HTR-8/SVneo (cell line): Measurements from ENCODE around the gene AMBRA1.

ENCODE experiments used
- DNase-seq: peaks from one replicate; pipeline ENCODE4 v3.0.0; 2011; ENCODE audit warnings: low spot score, mixed read lengths; ENCODE audit not compliant: insufficient read length
- FAIRE-seq: peaks from 2 replicates; lab custom pipeline; 2011; peaks lifted over from hg19 to GRCh38; lab: Jason Lieb, UNC

Gene AMBRA1

GRCh38 chr11:46362156-46363030 is 231.4 kb downstream of the AMBRA1 start:
- DNase-seq (no peak), FAIRE-seq (no peak)

- DNase-seq (no peak), FAIRE-seq (peak; percentile 72)
Measured at GRCh38 chr11:46361283-46362155, 232.3 kb downstream of the AMBRA1 start.

- DNase-seq (no peak), FAIRE-seq (no peak)
Measured at GRCh38 chr11:46360878-46361277, 232.9 kb downstream of the AMBRA1 start.

GRCh38 chr11:46359953-46360352 is 233.9 kb downstream of the AMBRA1 start:
- no peak for FAIRE-seq
- no peak for DNase-seq

- DNase-seq (no peak), FAIRE-seq (no peak)
Measured at GRCh38 chr11:46357483-46357936, 236.3 kb downstream of the AMBRA1 start.

GRCh38 chr11:46356924-46357482 is 236.8 kb downstream of the AMBRA1 start:
- FAIRE-seq (no peak), DNase-seq (no peak)

- DNase-seq, result no peak
- no peak for FAIRE-seq
Measured at GRCh38 chr11:46353698-46354097, 240.1 kb downstream of the AMBRA1 start.

- FAIRE-seq (no peak), DNase-seq (peak; percentile 29)
Measured at GRCh38 chr11:46352063-46352841, 241.6 kb downstream of the AMBRA1 start.

GRCh38 chr11:46351606-46352005 is 242.2 kb downstream of the AMBRA1 start:
- FAIRE-seq (no peak), DNase-seq (no peak)

- no peak for FAIRE-seq
Measured at GRCh38 chr11:46351148-46351547, 242.7 kb downstream of the AMBRA1 start.

GRCh38 chr11:46350695-46351094 is 243.1 kb downstream of the AMBRA1 start:
- no peak for DNase-seq
- FAIRE-seq, result no peak

More at GRCh38 chr11:46351148-46351547, 242.7 kb downstream of the AMBRA1 start:
- no peak for DNase-seq

GRCh38 chr11:46348566-46349401 is 245.0 kb downstream of the AMBRA1 start:
- FAIRE-seq, result no peak
- no peak for DNase-seq

GRCh38 chr11:46347637-46348311 is 246.0 kb downstream of the AMBRA1 start:
- DNase-seq (no peak), FAIRE-seq (no peak)

GRCh38 chr11:46346886-46347636 is 246.8 kb downstream of the AMBRA1 start, which contains the start of gene DGKZ:
TSS of gene DGKZ (plus strand) at chr11:46347463. CDS start at chr11:46347660, 197 bp downstream.
- FAIRE-seq (peak; percentile 95), DNase-seq (peak; percentile 83)
